H1 (cell line): ENCODE results near the gene WDR7.

Source experiments
- CHD2 ChIP-seq: IDR thresholded peaks from 2 replicates; pipeline ENCODE4 v1.6.1; 2012; ENCODE audit warnings: low read length, improper control_type of control experiment
- CTCF ChIP-seq, 3 experiments: IDR thresholded peaks; 1 replicate in 2 of 3; 2 replicates in 1 of 3; pipeline versions ENCODE4 v1.5.1 to v1.6.1; 2011; ENCODE audit warnings: low read length in 3 of 3, mild to moderate bottlenecking in 3 of 3, inconsistent platforms in 2 of 3, low read depth in 1 of 3, moderate library complexity in 1 of 3; ENCODE audit not compliant: insufficient read depth in 1 of 3; ENCODE audit errors: control extremely low read depth in 1 of 3
- POLR2AphosphoS5 ChIP-seq: IDR thresholded peaks from 2 replicates; pipeline ENCODE4 v1.6.1; 2011; ENCODE audit warnings: low read depth, low read length

- TF ChIP-seq POLR2AphosphoS5 (no peak), CTCF (IDR thresholded peaks at IDR 0.05; ENCODE audit: control extremely low read depth in 1 of 3, insufficient read depth in 1 of 3, low read depth in 1 of 3, low read length in 3 of 3) (no peak), CHD2 (no peak)
Measured at GRCh38 chr18:56787390-56787789, 136.2 kb downstream of the WDR7 start.
